ENCODE measurements around the gene UBASH3A.

UBASH3A gene

DNA sequence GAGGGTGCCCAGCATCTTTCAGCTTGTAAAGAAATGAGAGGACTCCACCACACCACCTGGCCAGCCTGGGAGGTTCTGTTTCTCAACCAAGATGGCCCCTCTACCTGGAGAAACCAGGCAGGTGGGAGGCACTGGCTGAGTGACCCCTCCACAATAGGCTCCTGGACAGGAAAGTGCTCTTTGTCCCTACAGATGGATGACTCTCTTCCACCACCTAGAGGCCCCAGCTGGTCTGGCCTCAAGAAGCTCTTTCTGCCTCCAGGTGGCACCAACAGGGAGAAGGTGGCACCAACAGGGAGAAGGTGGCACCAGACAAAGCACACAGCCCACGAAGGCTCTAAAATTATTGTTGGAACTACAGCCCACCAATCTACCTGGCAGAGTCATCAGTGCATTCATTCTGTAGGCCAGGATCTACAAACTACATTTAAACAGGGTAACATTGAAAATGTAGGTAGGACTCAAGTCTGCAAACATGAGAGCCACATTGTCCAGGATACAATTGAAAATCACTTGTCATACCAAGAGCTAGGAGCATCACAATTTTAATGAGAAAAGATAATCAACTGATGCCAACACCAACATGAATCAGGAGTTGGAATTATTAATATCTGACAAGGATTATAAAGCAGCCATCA lies 22.2 kb upstream of the UBASH3A start:
- Mint-ChIP-seq H3K27me3 (no peaks in the 10 kb centered on the region), H3K9me3 (peaks cover 14% of the 10 kb centered on the region), H3K4me3 (no peak overlapping the region), H3K36me3 (ENCODE audit: low read depth) (peaks cover 33% of the 10 kb centered on the region), H3K4me1 (ENCODE audit: low read depth) (peaks cover 30% of the 10 kb centered on the region), H3K27ac (no peak overlapping the region)

DNA sequence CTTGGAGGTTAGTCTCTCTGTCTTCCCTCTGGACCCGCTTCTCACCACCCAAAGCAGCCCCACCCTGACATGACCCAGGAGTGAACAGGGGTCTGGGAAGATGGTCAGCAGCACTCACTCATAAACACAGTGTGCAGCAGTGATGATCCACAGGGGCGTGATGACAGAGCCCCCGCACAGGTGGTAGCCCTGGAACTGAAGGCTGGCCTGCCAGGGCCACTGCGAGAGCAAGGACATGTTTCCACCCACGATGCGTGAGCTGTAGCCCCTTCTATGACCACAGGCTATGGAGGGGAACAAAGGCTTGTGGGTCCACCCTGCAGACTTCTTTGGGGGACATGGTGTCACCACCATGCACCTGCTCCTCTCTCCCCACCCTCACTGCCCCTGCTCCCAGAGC lies 20.8 kb upstream of the UBASH3A start:
- Mint-ChIP-seq H3K4me3 (no peak overlapping the region), H3K36me3 (ENCODE audit: low read depth) (peaks cover 41% of the 10 kb centered on the region), H3K9me3 (peaks cover 14% of the 10 kb centered on the region), H3K4me1 (ENCODE audit: low read depth) (peaks cover 43% of the 10 kb centered on the region), H3K27me3 (no peaks in the 10 kb centered on the region), H3K27ac (no peak overlapping the region)

DNA sequence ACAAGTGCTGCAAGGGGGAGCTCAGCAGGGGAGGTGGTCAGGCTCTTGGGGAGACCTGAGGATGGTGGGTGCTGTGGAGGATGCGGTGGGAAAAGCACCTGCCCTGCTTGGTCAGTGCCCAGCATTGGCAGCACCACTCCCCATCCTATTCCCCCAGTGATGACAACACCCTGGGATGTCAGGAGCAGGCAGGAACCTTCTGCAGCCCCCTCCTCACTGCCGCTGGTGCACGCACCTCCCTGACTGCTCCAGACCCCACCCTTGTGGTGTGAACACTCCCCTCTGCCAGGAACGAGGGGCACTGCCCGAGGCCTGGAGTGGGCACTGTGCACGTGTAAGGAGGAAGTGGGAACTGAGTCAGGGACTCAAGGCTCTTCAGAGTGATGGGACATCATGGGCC lies 20.4 kb upstream of the UBASH3A start:
- H3K4me1 Mint-ChIP-seq (ENCODE audit: low read depth) = peaks cover 46% of the 10 kb centered on the region
- no peak overlapping the region for H3K4me3 Mint-ChIP-seq
- H3K27me3 Mint-ChIP-seq = no peaks in the 10 kb centered on the region
- peaks cover 14% of the 10 kb centered on the region for H3K9me3 Mint-ChIP-seq
- no peak overlapping the region for H3K27ac Mint-ChIP-seq
- peaks cover 45% of the 10 kb centered on the region for H3K36me3 Mint-ChIP-seq (ENCODE audit: low read depth)

DNA sequence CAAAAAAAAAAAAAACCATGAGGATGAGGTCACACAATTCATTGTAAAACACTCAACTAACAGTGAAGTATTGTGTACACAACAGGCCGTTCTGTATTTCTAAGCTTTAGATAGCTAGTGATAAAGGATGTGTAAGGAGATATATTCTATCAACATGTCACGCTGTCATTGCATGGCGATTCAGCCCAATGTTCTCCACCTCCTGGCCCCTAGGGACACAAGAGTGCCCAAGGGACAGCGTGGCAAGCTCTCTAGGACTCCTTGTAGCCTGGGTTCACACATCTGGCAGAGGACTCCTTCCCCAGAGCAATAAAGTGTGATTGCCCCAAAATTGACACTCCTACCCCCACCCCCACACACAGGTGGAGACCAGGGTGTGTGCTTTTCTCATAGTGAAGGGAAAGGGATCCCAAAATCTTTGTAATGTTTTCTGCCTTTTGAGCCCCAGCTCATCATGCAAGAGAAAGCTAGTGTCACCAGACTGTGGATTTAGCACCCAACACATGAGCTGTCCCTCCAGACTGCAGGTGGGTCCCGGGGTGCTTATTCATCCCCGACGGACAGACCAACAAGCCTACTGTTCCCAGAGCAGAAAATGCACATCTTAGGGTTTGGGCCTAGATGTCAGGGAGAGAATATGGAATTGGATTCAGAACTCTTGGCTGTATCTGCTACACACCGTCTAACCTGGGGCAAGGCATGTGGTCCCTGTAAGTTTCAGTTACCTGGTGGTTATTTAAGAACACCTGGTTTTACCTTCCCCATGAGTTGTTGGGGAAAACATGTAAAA lies 19.4 kb upstream of the UBASH3A start:
- no peak overlapping the region for H3K4me3 Mint-ChIP-seq
- no peak overlapping the region for H3K27ac Mint-ChIP-seq
- H3K36me3 Mint-ChIP-seq (ENCODE audit: low read depth) = peaks cover 55% of the 10 kb centered on the region

DNA sequence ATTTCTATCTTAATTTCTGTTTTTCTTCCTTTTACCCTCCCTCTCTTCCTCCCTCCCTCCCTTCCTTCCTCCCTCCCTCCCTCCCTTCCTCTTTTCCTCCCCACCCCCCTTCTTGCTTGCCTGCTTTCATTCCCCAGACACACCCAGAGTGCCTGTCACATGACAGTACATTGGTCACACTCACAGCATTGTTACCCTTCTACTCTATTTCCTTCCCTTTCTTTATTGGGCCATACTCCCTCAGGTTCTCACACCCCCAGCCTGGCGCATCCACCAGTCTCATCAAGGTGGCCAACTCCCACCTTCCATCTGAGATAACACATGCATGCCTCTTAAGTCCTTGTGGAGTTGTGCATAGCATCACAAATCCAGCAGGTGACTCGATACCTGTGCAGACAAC lies 18.7 kb upstream of the UBASH3A start:
- Mint-ChIP-seq H3K9me3 (peaks cover 14% of the 10 kb centered on the region), H3K27me3 (no peaks in the 10 kb centered on the region), H3K4me3 (no peak overlapping the region), H3K4me1 (ENCODE audit: low read depth) (peaks cover 57% of the 10 kb centered on the region), H3K36me3 (ENCODE audit: low read depth) (peaks cover 53% of the 10 kb centered on the region), H3K27ac (no peak overlapping the region)

More for the DNA sequence above, 19.4 kb upstream of the UBASH3A start:
- Mint-ChIP-seq H3K9me3 (peaks cover 14% of the 10 kb centered on the region), H3K4me1 (ENCODE audit: low read depth) (peaks cover 54% of the 10 kb centered on the region), H3K27me3 (no peaks in the 10 kb centered on the region)

DNA sequence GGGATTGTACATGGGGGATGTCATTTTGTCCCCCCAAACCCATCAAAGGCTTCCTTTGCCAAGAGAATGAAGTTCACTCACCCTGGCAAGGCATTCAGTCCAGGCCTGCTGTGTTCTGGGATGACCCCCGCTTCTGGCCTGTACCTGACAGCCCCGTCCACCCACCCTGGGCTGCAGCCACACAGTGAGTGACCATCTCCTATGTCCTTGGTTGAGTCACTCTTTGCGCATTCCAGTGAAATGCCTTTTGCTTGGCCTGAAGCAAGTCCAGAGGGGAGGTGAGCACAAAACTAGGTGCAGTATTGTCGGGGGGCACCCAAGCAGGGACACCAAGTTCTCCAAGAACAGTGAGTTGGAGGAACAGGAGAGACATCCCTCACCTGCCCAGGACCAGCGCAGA lies 18.1 kb upstream of the UBASH3A start:
- Mint-ChIP-seq H3K36me3 (ENCODE audit: low read depth) (peaks cover 54% of the 10 kb centered on the region), H3K9me3 (peaks cover 14% of the 10 kb centered on the region), H3K4me3 (no peak overlapping the region), H3K27ac (no peak overlapping the region), H3K4me1 (ENCODE audit: low read depth) (peaks cover 63% of the 10 kb centered on the region), H3K27me3 (no peaks in the 10 kb centered on the region)

DNA sequence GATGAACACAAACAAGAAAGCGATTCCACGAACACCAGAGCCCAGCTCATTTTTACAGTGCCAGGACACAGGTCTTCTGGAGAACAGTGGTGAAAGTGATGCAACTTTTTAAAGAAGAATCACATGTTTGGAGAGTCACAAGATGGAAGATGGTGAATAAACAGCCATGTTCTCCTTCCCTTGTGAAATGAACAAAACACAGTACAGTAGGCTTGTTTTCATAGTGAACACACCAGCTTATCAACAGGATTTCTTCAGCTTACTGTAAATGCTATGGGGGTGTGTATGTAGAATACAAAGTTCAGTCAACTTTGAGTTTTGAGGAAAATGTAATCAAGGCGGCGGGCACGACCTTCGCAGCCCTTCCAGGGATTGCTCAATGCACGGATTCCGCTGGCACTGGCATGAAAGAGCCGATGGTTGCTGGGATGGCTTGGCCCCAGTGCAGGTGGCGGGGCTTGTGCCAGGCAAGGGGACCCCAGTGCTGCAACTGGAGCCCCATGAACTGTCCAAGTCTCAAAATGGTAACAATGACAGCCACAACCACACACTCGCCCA lies 17.6 kb upstream of the UBASH3A start:
- Mint-ChIP-seq H3K27ac (no peak overlapping the region), H3K36me3 (ENCODE audit: low read depth) (peaks cover 57% of the 10 kb centered on the region), H3K27me3 (no peaks in the 10 kb centered on the region), H3K4me3 (no peak overlapping the region), H3K9me3 (peaks cover 14% of the 10 kb centered on the region), H3K4me1 (ENCODE audit: low read depth) (peaks cover 68% of the 10 kb centered on the region)

DNA sequence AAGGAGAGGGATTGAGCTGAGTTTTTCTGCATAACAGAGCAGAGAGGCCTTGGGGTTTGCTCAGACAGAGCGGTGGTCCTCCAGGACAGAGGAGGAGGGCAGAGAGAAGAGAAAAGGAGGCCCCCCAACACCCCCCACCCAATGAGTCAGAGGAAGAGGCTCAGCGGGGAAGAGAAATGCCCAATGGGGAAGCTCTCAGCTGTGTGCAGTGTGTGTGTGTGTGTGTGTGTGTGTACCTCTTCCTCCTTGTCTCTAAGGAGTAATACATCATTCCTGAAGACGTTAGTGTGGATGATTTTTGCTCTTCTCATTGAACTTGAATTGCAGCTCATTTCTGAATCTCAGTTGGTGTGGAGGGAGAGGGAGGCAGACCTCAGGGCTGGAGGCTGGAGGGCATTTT lies 16.5 kb upstream of the UBASH3A start:
- H3K36me3 Mint-ChIP-seq (ENCODE audit: low read depth) = peaks cover 57% of the 10 kb centered on the region

DNA sequence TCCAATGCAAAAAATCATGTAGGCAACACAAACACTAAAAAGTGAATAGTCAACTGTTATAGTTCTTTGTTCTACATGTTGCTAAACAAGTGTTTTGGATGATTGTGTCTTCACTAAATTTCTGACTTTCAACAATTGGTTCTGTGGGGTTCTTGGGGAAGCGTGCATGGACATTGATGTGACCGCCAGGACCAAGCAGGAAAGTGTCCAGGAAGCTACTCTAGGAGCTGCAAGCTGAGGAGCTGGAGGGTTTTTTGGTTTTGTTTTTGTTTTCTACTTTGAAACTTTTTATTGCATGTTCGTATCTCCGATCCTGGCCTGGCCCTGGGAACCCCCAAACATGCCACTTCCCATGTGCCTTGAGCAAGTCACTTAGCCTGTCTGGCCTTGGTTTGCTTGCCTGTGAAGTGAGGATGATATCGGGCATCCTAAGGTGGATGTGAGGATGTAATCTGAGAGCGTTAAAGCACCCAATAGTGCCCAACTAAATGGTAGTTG lies 15.8 kb upstream of the UBASH3A start:
- H3K27ac Mint-ChIP-seq = no peak overlapping the region
- peaks cover 79% of the 10 kb centered on the region for H3K4me1 Mint-ChIP-seq (ENCODE audit: low read depth)
- no peak overlapping the region for H3K4me3 Mint-ChIP-seq
- H3K27me3 Mint-ChIP-seq = no peaks in the 10 kb centered on the region
- peaks cover 52% of the 10 kb centered on the region for H3K36me3 Mint-ChIP-seq (ENCODE audit: low read depth)
- H3K9me3 Mint-ChIP-seq = no peaks in the 10 kb centered on the region

More for the DNA sequence above, 16.5 kb upstream of the UBASH3A start:
- Mint-ChIP-seq H3K4me1 (ENCODE audit: low read depth) (peaks cover 77% of the 10 kb centered on the region), H3K4me3 (no peak overlapping the region), H3K9me3 (peaks cover 6% of the 10 kb centered on the region), H3K27ac (peak overlapping the region; percentile 4), H3K27me3 (no peaks in the 10 kb centered on the region)

DNA sequence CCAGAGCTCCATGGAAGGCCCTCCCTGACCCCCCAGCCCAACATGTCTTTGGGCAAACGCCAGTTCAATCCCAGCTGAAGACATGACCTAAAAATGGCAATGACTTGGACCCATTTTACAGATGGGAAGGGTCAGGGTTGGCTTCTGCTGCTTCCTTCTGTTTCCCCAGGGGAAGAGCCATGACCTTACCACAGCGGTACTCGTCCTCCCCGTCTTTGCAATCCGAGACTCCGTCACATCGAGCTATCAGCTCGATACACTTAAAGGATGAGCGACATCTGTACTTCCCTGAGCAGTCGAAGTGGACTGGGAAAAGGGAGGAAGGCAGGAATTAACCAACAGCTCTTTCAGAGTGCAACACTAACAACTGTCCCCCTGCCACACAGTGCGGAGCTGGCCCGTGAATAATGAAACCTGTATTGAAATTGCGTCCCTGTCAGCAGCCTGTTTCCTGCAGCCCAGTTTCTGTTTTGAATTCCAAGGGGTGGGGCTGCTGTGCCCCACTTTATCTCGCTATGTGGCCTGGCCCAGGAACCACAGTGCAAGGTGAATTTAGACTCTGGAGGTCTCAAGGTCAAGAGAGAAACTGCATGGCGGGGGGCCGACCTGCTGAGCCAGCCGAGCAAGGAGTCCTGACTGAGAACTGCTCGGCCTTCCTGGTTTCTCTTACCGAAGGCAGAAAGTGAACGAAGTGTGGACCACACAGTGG lies 14.8 kb upstream of the UBASH3A start:
- H3K27ac Mint-ChIP-seq = no peak overlapping the region
- H3K36me3 Mint-ChIP-seq (ENCODE audit: low read depth) = peaks cover 52% of the 10 kb centered on the region
- H3K27me3 Mint-ChIP-seq = no peaks in the 10 kb centered on the region
- no peaks in the 10 kb centered on the region for H3K9me3 Mint-ChIP-seq
- H3K4me1 Mint-ChIP-seq (ENCODE audit: low read depth) = peaks cover 89% of the 10 kb centered on the region
- H3K4me3 Mint-ChIP-seq = no peak overlapping the region

DNA sequence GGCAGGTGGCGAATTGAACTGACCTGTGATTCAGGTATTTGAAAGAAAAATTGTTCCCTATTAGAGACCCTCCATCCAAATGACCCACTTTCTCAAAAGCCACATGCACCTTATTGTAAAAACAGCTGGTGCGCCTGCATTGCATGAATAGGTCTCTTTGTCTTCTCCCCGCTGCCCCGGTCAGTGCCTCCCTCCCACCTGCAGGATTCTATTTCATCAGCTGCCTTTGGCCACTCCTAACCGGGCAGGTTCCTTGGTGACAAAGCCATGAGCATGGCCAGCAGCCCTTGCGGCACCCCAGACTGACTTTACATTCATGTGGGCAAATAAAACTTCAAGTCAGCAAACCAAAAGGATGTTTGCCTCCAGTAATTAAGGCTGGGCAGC lies 14.3 kb upstream of the UBASH3A start:
- Mint-ChIP-seq H3K36me3 (ENCODE audit: low read depth) (peaks cover 52% of the 10 kb centered on the region), H3K27me3 (no peaks in the 10 kb centered on the region), H3K4me3 (no peak overlapping the region), H3K27ac (no peak overlapping the region), H3K9me3 (no peaks in the 10 kb centered on the region), H3K4me1 (ENCODE audit: low read depth) (peaks cover 85% of the 10 kb centered on the region)

DNA sequence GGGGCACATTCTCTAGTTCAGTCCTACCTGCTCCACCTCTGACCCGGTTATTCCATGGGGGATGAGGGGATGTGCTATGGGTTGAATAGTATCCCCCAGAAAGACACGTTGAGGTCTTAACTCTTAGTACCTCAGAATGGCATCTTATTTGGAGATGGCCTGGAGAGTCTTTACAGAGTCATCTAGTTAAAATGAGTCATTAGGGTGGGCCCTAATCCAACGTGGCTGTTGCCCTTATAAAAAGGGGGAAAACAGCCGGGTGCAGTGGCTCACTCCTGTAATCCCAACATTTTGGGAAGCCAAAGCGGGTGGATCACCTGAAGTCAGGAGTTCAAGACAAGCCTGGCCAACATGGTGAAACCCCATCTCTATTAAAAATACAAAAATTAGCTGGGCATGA lies 13.5 kb upstream of the UBASH3A start:
- H3K36me3 Mint-ChIP-seq (ENCODE audit: low read depth) = peaks cover 59% of the 10 kb centered on the region
- H3K27me3 Mint-ChIP-seq = no peaks in the 10 kb centered on the region
- no peak overlapping the region for H3K27ac Mint-ChIP-seq
- H3K4me3 Mint-ChIP-seq = no peak overlapping the region
- peaks cover 82% of the 10 kb centered on the region for H3K4me1 Mint-ChIP-seq (ENCODE audit: low read depth)
- no peaks in the 10 kb centered on the region for H3K9me3 Mint-ChIP-seq

DNA sequence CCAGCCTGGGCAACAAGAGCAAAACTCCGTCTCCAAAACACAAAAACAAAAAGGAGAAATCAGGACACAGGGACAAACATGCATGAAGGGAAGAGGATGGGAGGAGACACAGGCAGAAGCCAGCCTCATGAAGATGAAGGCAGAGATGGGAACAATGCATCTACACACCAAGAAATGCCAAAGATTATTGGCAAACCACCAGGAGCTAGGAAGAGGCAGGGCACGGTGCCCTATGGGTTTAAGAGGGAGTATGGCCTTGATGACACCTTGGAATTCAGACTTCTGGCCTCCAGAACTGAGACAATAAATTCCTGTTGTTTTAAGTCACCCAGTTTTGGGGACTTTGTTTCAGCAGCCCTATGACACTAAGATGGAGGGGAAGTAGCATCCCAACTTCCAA lies 13.0 kb upstream of the UBASH3A start:
- Mint-ChIP-seq H3K9me3 (no peaks in the 10 kb centered on the region), H3K4me1 (ENCODE audit: low read depth) (peaks cover 78% of the 10 kb centered on the region), H3K36me3 (ENCODE audit: low read depth) (peaks cover 63% of the 10 kb centered on the region), H3K4me3 (no peak overlapping the region), H3K27ac (no peak overlapping the region), H3K27me3 (no peaks in the 10 kb centered on the region)

DNA sequence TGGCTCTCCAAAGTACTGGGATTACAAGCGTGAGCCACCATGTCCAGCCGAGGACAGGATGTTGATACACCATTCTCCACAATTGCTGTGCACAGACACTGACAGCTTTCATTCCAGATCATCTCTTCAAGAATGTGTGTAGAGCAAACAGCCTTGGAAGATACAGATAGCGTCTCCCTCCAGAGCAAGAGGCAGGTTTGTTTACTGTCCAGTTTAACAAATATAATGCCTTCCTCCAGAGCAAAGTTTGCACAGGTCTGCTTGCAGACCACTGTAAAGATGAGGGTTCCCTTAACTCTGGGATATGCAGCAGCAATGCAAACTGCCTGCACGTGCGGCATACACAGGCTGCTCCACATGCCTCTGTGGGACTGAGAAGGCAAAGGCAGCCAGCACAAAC lies 12.4 kb upstream of the UBASH3A start:
- no peak overlapping the region for H3K27ac Mint-ChIP-seq
- no peaks in the 10 kb centered on the region for H3K9me3 Mint-ChIP-seq
- H3K36me3 Mint-ChIP-seq (ENCODE audit: low read depth) = peaks cover 59% of the 10 kb centered on the region
- H3K4me1 Mint-ChIP-seq (ENCODE audit: low read depth) = peaks cover 75% of the 10 kb centered on the region
- no peak overlapping the region for H3K4me3 Mint-ChIP-seq
- H3K27me3 Mint-ChIP-seq = no peaks in the 10 kb centered on the region
